Measurements from ENCODE around the gene PLK1. TPM values are rescaled to one million over a fixed set of nuclear protein-coding genes. Genes with fewer than 3 reads are reported as not detected.
A peak's percentile ranks its signal among the peaks of the same experiment; 100 is the strongest.

The PLK1 gene
- total RNA-seq, 2 experiments from 2014 or later = 0.84 to 0.85 TPM

DNA sequence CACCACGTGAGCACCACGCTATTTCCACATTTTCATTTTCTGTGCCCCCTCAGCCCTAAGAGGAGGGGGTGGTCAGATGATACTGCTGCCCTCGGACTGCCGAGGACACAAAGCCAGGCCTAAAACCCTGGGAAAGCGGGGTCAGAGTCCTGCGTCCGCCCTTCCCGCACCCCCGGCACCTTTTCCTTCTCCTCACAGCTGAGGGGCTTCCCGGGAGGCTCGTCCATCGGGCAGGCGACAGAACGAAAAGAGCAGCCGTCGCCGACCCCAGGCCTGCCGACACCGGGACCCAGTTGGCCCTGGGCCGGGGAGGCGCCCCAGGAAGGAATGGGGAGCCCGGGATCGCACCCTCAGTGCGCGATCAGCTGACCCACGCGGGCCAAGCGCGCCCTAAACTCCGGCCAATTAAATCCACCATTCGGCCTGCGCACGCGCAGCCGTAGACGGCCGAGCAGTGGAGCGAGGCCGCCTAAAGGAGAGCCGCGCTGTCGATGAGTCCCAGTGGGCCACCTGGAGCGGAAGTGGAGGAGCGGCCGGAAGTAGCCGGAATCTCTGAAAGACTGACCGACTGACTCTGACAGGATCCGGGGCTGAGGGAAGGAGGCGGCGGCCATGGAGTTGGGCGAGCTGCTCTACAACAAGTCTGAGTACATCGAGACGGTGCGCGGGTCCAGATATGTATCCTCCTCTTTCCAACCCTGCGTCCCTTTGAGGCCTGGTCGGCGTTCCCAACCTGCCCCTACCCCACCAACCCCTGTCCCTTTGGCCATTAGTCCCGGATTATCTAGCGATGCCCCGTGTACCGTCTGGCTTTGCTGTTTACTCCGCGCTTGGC lies 37.5 kb upstream of the PLK1 start, which contains the start of the genes DCTN5 and PALB2:
DCTN5 (plus strand) TSS at position 536 of the 835 bp plus-strand sequence; CDS start at position 613, 77 bp downstream.
PALB2 (minus strand) TSS at position 380 of the 835 bp plus-strand sequence; CDS start at position 227, 153 bp downstream.
- Mint-ChIP-seq H3K36me3 (ENCODE audit: low read depth) (peaks cover 58% of the 10 kb centered on the region), H3K9me3 (no peaks in the 10 kb centered on the region), H3K4me3 (peak within 1 kb of the TSS; percentile 99), H3K4me1 (ENCODE audit: low read depth) (peaks cover 40% of the 10 kb centered on the region), H3K27me3 (no peaks in the 10 kb centered on the region), H3K27ac (peak within 1 kb of the TSS; percentile 96)
- CTCF ChIA-PET = interaction anchor here (1.8 kb wide), 1 partner anchor 45 kb away, joined by 7 read pairs; the partner anchor contains the start of gene NDUFAB1
- Histone ChIP-seq H3K27ac (ENCODE audit: low read depth in 1 of 2, low read length in 2 of 2) (peak within 1 kb of the TSS; percentile 70 to 75), H3K4me3 (ENCODE audit: low read length) (peak within 1 kb of the TSS; percentile 93), H3K4me1 (ENCODE audit: insufficient read depth, low read length) (peaks cover 21% of the 10 kb centered on the region), H3K36me3 (ENCODE audit: insufficient read depth, low read length) (peaks cover 24% of the 10 kb centered on the region), H3K27me3 (ENCODE audit: control insufficient read depth in 1 of 2, insufficient read depth in 2 of 2, low read length in 2 of 2) (no peaks in the 10 kb centered on the region), H3K9me3 (ENCODE audit: control insufficient read depth in 1 of 2, insufficient read depth in 1 of 2, low read length in 2 of 2) (no peaks in the 10 kb centered on the region)
- ATAC-seq (ENCODE audit: poor library complexity) = peak; percentile 90
- TF ChIP-seq CTCF (IDR thresholded peaks at IDR 0.05) = no peak
- intact Hi-C loops (cut with DNase I, micrococcal nuclease) = loop anchor here (1.0 to 5.0 kb wide), 3 partner anchors 44 to 189 kb away; partner anchors contain the start of genes EARS2 (in 2 of the 2), UBFD1 (in 2 of the 2), COG7 (in 1 of the 2) and NDUFAB1 (in 1 of the 2)
- POLR2A ChIA-PET = interaction anchor here (0.6 to 2.1 kb wide), 6 partner anchors 13 to 131 kb away, joined by 3 to 7 read pairs (median 4); partner anchors contain the start of genes EARS2, GGA2, PLK1 and UBFD1
- peak; percentile 61 to 93 (median 78) for DNase-seq

GRCh38 chr16:23642246-23642774 lies 36.4 kb upstream of the PLK1 start:
- CTCF ChIA-PET = interaction anchor here (0.7 to 1.0 kb wide), 2 partner anchors 46 to 161 kb away, joined by 3 to 5 read pairs; partner anchors contain the start of gene NDUFAB1
- peak in 1 of 14 experiments; percentile 2 for DNase-seq

More at GRCh38 chr16:23642246-23642774, 36.4 kb upstream of the PLK1 start:
- no peak for TF ChIP-seq CTCF (IDR thresholded peaks at IDR 0.05)
- no peaks in the 10 kb centered on the region for H3K9me3 ChIP-seq (ENCODE audit: control insufficient read depth in 1 of 2, insufficient read depth in 1 of 2, low read length in 2 of 2)
- H3K36me3 ChIP-seq (ENCODE audit: insufficient read depth, low read length) = peaks cover 28% of the 10 kb centered on the region
- H3K27me3 ChIP-seq (ENCODE audit: control insufficient read depth in 1 of 2, insufficient read depth in 2 of 2, low read length in 2 of 2) = no peaks in the 10 kb centered on the region
- H3K27ac Mint-ChIP-seq = peak overlapping the region; percentile 96
- H3K27me3 Mint-ChIP-seq = no peaks in the 10 kb centered on the region
- H3K4me1 Mint-ChIP-seq (ENCODE audit: low read depth) = peaks cover 46% of the 10 kb centered on the region
- peaks cover 21% of the 10 kb centered on the region for H3K4me1 ChIP-seq (ENCODE audit: insufficient read depth, low read length)
- ATAC-seq (ENCODE audit: poor library complexity) = no peak
- peak overlapping the region; percentile 70 to 75 for H3K27ac ChIP-seq (ENCODE audit: low read depth in 1 of 2, low read length in 2 of 2)
- POLR2A ChIA-PET = interaction anchor here (0.9 to 2.1 kb wide), 2 partner anchors 13 to 85 kb away, joined by 4 to 7 read pairs; partner anchors contain the start of genes EARS2 and UBFD1
- H3K4me3 Mint-ChIP-seq = peak overlapping the region; percentile 99
- H3K9me3 Mint-ChIP-seq = no peaks in the 10 kb centered on the region
- peak overlapping the region; percentile 93 for H3K4me3 ChIP-seq (ENCODE audit: low read length)
- H3K36me3 Mint-ChIP-seq (ENCODE audit: low read depth) = peaks cover 65% of the 10 kb centered on the region
- intact Hi-C loops (cut with DNase I, micrococcal nuclease) = loop anchor here in 1 of 2 experiments (5.0 kb wide), 1 partner anchor 190 kb away; the partner anchor contains the start of gene COG7

All from CD4-positive, alpha-beta T cell (primary cell).